Measurements from ENCODE around the gene SAPCD1. TPM values are rescaled to one million over a fixed set of nuclear protein-coding genes. Genes with fewer than 3 reads are reported as not detected.

Gene SAPCD1
- total RNA-seq, 1 experiment from 2014 or later = 18.2 TPM

DNA sequence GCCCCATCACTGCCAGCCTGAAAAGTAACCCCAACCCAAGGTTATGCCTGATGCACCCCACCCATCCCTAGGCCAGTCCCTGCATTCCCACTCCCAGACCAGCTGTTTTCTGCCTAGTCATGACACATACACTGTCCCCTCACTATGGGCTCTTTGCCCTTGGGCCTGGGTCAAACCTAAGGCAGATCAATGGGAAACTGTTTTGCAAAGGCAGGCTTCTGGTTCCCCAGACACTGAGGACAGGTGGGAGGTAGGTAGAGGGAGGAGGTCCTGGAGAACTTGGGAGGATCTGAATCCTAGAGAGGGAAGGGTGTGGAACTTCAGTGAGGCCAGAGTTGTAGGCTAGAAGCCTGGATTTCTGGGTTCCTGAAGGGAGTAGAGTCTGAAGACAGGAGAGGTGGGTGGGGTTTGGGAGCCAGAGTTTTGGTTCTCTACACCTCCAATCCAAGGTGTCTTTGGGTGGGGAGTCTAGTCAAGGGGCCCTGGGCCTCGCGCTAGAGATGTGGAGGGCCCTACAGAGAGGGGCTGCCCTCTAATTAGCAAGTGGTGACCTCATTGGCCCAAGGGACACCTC lies 28.1 kb upstream of the SAPCD1 start (continued):
- TF ChIP-seq ZNF274 (IDR thresholded peaks at IDR 0.05; ENCODE audit: low read depth, low read length) (no peak), FOSL1 (IDR thresholded peaks at IDR 0.05; ENCODE audit: low read depth) (no peak), ELF1 (IDR thresholded peaks at IDR 0.05; ENCODE audit: borderline replicate concordance, low read depth) (no peak), CBX3 (IDR thresholded peaks at IDR 0.05; ENCODE audit: low read depth) (no peak), EGR1 (IDR thresholded peaks at IDR 0.05; ENCODE audit: low read depth) (no peak), SP1 (IDR thresholded peaks at IDR 0.05; ENCODE audit: low read depth) (no peak)
- TF ChIP-seq, protein P1, sequence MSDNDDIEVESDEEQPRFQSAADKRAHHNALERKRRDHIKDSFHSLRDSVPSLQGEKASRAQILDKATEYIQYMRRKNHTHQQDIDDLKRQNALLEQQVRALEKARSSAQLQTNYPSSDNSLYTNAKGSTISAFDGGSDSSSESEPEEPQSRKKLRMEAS (IDR thresholded peaks at IDR 0.05) = no peak

DNA sequence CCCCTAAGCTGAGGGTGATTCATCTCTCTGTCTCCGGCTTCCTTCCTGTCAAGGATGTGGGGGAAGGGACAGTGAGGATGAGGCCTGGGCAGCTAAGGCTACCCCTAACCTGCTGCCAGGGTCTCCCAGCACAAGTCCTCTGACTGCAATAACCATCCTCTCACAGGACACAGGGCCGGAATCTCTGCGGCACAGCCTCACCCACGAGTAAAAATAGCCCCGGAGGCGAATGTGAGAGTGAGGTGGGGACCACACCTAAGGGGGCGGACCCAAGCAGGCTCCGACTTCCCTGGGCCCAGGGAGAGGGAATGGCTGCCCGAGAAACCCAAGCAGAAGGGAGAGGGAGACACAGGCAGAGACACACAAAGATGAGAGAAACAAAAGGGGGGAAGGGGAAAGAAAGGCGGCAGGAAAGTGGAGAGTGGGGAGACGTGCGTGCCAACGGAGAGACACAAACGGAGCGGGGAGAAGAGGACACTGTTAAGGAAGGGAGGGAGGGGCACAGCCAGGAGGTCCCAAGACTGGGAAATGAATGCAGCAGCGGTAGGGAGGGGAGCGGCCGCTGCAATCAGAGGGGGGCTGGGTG lies 27.5 kb upstream of the SAPCD1 start:
- H3K9ac ChIP-seq (ENCODE audit: low read length) = peak overlapping the region; percentile 82
- intact Hi-C loops (cut with micrococcal nuclease) = loop anchor here (5.0 kb wide), 2 partner anchors 68 to 97 kb away; partner anchors contain the start of genes CSNK2B and LY6G5B
- no peaks in the 10 kb centered on the region for H3K27me3 ChIP-seq (ENCODE audit: insufficient read depth, low read length)
- ATAC-seq = peak; percentile 19; the same call in 1 of the 2 replicates
- BruUV-seq (replicated peaks) = no TSS peak
- H2AFZ ChIP-seq (ENCODE audit: low read depth, low read length, poor library complexity, severe bottlenecking) = no peak overlapping the region
- H3K79me2 ChIP-seq (ENCODE audit: insufficient read depth, low read length) = peaks cover 47% of the 10 kb centered on the region
- H3K4me2 ChIP-seq (ENCODE audit: low read length) = peak overlapping the region; percentile 83
- H3K9me2 ChIP-seq (ENCODE audit: insufficient read depth) = no peaks in the 10 kb centered on the region
- peaks cover 25 to 31% of the 10 kb centered on the region in 2 experiments for H3K36me3 ChIP-seq (ENCODE audit: control insufficient read depth in 1 of 2, insufficient read depth in 2 of 2, low read length in 2 of 2)
- no peaks in the 10 kb centered on the region for H3K9me3 ChIP-seq (ENCODE audit: control insufficient read depth in 1 of 2, insufficient read depth in 1 of 2, low read depth in 1 of 2, low read length in 2 of 2)
- TF ChIP-seq, protein P2, sequence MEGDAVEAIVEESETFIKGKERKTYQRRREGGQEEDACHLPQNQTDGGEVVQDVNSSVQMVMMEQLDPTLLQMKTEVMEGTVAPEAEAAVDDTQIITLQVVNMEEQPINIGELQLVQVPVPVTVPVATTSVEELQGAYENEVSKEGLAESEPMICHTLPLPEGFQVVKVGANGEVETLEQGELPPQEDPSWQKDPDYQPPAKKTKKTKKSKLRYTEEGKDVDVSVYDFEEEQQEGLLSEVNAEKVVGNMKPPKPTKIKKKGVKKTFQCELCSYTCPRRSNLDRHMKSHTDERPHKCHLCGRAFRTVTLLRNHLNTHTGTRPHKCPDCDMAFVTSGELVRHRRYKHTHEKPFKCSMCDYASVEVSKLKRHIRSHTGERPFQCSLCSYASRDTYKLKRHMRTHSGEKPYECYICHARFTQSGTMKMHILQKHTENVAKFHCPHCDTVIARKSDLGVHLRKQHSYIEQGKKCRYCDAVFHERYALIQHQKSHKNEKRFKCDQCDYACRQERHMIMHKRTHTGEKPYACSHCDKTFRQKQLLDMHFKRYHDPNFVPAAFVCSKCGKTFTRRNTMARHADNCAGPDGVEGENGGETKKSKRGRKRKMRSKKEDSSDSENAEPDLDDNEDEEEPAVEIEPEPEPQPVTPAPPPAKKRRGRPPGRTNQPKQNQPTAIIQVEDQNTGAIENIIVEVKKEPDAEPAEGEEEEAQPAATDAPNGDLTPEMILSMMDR (IDR thresholded peaks at IDR 0.05 in 2 of 3, conservative IDR thresholded peaks at IDR 0.05 in 1 of 3; ENCODE audit: borderline replicate concordance in 1 of 3, insufficient read depth in 1 of 3, low read depth in 2 of 3, low read length in 2 of 3) = no peak
- TF ChIP-seq CBX3 (IDR thresholded peaks at IDR 0.05; ENCODE audit: low read depth) (no peak), YY1 (IDR thresholded peaks at IDR 0.05; ENCODE audit: extremely low read depth, insufficient replicate concordance, low read depth, low read length) (peak; percentile 14), ZNF274 (IDR thresholded peaks at IDR 0.05; ENCODE audit: low read depth, low read length) (no peak), CEBPB (IDR thresholded peaks at IDR 0.05; ENCODE audit: low read depth) (no peak)
- TF ChIP-seq, protein P3, sequence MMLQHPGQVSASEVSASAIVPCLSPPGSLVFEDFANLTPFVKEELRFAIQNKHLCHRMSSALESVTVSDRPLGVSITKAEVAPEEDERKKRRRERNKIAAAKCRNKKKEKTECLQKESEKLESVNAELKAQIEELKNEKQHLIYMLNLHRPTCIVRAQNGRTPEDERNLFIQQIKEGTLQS (IDR thresholded peaks at IDR 0.05) = no peak
- peak overlapping the region; percentile 95 for H3K27ac ChIP-seq (ENCODE audit: low read depth, low read length)
- H4K20me1 ChIP-seq (ENCODE audit: insufficient read depth) = no peaks in the 10 kb centered on the region; the same call in 1 of the 2 replicates
- peaks cover 38 to 57% of the 10 kb centered on the region in 2 experiments for H3K4me1 ChIP-seq (ENCODE audit: control insufficient read depth in 1 of 2, insufficient read depth in 2 of 2, low read length in 2 of 2)
- CTCF ChIA-PET = no interaction called here
- H3K4me3 ChIP-seq (replicated peaks in 1 of 2; ENCODE audit: low read depth in 1 of 2, low read length in 2 of 2) = peak overlapping the region; percentile 74 to 91
- POLR2A ChIA-PET = interaction anchor here (0.7 to 1.8 kb wide), 3 partner anchors 40 to 105 kb away, joined by 4 to 10 read pairs (median 4); partner anchors contain the start of gene HSPA1B
- no peak for DNase-seq (ENCODE audit: low read depth, low spot score)
- RAD21 ChIA-PET (ENCODE audit: low non-redundant PET in 1 of 2, low total read pairs in 2 of 2, uncharacterized antibody in 2 of 2, unreplicated experiment in 2 of 2) = interaction anchor here (0.6 to 1.1 kb wide), 2 partner anchors 40 to 54 kb away, joined by 3 to 4 read pairs; no protein-coding TSS in a partner anchor

All from HCT116 (cell line).